Adrenal gland (tissue), 12 donors: Measurements from ENCODE around the gene GGA2. TPM values are rescaled to one million over a fixed set of nuclear protein-coding genes. Genes with fewer than 3 reads are reported as not detected.

Experiments used
- DNase-seq, 7 donors: peaks; one replicate each; pipeline ENCODE4 v3.0.0-alpha.2; 2019 to 2020
- H3K27ac ChIP-seq, 5 donors: fragments of 200-600 bp; sonication (generic) in 4 of 5; 1 replicate in 3 of 5; 2 replicates in 2 of 5; pipeline versions ENCODE4 v1.5.1 to v1.8.0; 2016 to 2020; ENCODE audit warnings: mild to moderate bottlenecking in 1 of 5
- H3K27me3 ChIP-seq: fragments of 200-600 bp; 2 replicates; pipeline ENCODE4 v1.8.0; 2021
- H3K36me3 ChIP-seq, 2 donors: fragments of 200-600 bp; replicated peaks in 1 of 2; 1 replicate in 1 of 2; 2 replicates in 1 of 2; pipeline versions ENCODE4 v1.5.1 to v1.8.0; 2018 to 2022
- H3K4me1 ChIP-seq, 2 donors: fragments of 200-600 bp; replicated peaks in 1 of 2; 1 replicate in 1 of 2; 2 replicates in 1 of 2; pipeline versions ENCODE4 v1.5.1 to v1.8.0; 2018 to 2021
- H3K4me3 ChIP-seq, 4 donors: fragments of 200-600 bp; sonication (generic) in 3 of 4; one replicate each; pipeline ENCODE4 v1.5.1; 2016 to 2018
- H3K9me3 ChIP-seq, 3 donors: fragments of 200-600 bp; sonication (generic) in 1 of 3; replicated peaks in 1 of 3; 1 replicate in 2 of 3; 2 replicates in 1 of 3; pipeline versions ENCODE4 v1.5.1 to v1.8.0; 2016 to 2021
- POLR2A ChIP-seq, 2 donors: fragments of 450-650 bp; IDR thresholded peaks; one replicate each; pipeline ENCODE4 v1.6.1; 2017; ENCODE audit warnings: antibody characterized with exemption in 2 of 2, mild to moderate bottlenecking in 2 of 2, moderate library complexity in 1 of 2
- WGBS, 4 donors: extraction: QIAGEN DNeasy Blood & Tissue Kit in 2 of 4; methylation state at CpG; one replicate each; pipeline versions ENCODE4 v1.1.5 to v1.1.7; 2013 to 2017; 5-methylcytosine and 5-hydroxymethylcytosine counted together
- intact Hi-C, 2 donors: fragments of 100-400 bp; cut with DNase I; formaldehyde crosslinking; loops; one replicate each; pipeline versions ENCODE4 v1.14.1 to v1.15.0; 2022 to 2023
- polyA plus RNA-seq, 3 donors: library from polyadenylated mRNA; stranded (reverse); fragments of 200-250 nt in 2 of 3; fragments of 350-450 nt in 1 of 3; fragmentation: Illumina TruSeq in 1 of 3; extraction: RNeasy Lipid Tissue Mini Kit (QIAGEN cat#74804) in 1 of 3; gene quantifications; one replicate each; pipeline ENCODE4 v1.2.3, GENCODE V29; 2013 to 2014
- total RNA-seq, 9 donors: library from RNA; depleted of rRNA in 4 of 9; stranded (reverse); fragments of >200 nt in 4 of 9; fragments of 120-200 nt in 1 of 9; fragmentation: NEBNext Ultra II Directional in 1 of 9; extraction: Animal tissue kit (Norgen Biotek cat#: 25700) in 1 of 9; gene quantifications; one replicate each; pipeline versions ENCODE4 v1.1.0 to v1.2.4, GENCODE V29; 2013 to 2023
- TF ChIP-seq, protein P1 (sequence below), 6 experiments: fragments of 450-650 bp in 4 of 6; fragments of 200-600 bp in 2 of 6; sonication (generic) in 1 of 6; IDR thresholded peaks; 1 replicate in 5 of 6; 2 replicates in 1 of 6; pipeline versions ENCODE4 v1.5.1 to v1.8.0; 2016 to 2021; ENCODE audit warnings: antibody characterized with exemption in 6 of 6, mild to moderate bottlenecking in 2 of 6, moderate library complexity in 1 of 6
- donor health status: healthy with polysubstance abuse.
- donor health status: Bipolar disorder and iron deficiency.
- donor health status: DM: yes; HTN: yes; CAD: no.
- donor health status: DM: no; HTN: no; CAD: no.
- donor health status: DM: no; HTN: no; CAD: no.
- donor health status: DM: yes; HTN: yes; CAD: no.

Gene GGA2
- total and polyA plus RNA-seq, 12 donors, result 37.7 to 143 (median 116) TPM

GRCh38 chr16:23535901-23536300 is 25.6 kb upstream of the GGA2 start:
- Histone ChIP-seq H3K4me3 (no peak overlapping the region), H3K4me1 (peaks cover 6 to 10% of the 10 kb centered on the region in 2 donors), H3K27me3 (no peaks in the 10 kb centered on the region), H3K36me3 (peaks cover 0 to 57% of the 10 kb centered on the region in 2 donors), H3K27ac (no peak overlapping the region), H3K9me3 (no peaks in the 10 kb centered on the region)
- DNase-seq, result no peak
- no peak for TF ChIP-seq POLR2A (IDR thresholded peaks at IDR 0.05)
- TF ChIP-seq, protein P1, sequence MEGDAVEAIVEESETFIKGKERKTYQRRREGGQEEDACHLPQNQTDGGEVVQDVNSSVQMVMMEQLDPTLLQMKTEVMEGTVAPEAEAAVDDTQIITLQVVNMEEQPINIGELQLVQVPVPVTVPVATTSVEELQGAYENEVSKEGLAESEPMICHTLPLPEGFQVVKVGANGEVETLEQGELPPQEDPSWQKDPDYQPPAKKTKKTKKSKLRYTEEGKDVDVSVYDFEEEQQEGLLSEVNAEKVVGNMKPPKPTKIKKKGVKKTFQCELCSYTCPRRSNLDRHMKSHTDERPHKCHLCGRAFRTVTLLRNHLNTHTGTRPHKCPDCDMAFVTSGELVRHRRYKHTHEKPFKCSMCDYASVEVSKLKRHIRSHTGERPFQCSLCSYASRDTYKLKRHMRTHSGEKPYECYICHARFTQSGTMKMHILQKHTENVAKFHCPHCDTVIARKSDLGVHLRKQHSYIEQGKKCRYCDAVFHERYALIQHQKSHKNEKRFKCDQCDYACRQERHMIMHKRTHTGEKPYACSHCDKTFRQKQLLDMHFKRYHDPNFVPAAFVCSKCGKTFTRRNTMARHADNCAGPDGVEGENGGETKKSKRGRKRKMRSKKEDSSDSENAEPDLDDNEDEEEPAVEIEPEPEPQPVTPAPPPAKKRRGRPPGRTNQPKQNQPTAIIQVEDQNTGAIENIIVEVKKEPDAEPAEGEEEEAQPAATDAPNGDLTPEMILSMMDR (IDR thresholded peaks at IDR 0.05), result no peak
- intact Hi-C loops, result no loop called here
- WGBS, 4 donors, result 70 to 86% (median 81%) methylated on average over 2 of the region's 2 CpGs

DNA sequence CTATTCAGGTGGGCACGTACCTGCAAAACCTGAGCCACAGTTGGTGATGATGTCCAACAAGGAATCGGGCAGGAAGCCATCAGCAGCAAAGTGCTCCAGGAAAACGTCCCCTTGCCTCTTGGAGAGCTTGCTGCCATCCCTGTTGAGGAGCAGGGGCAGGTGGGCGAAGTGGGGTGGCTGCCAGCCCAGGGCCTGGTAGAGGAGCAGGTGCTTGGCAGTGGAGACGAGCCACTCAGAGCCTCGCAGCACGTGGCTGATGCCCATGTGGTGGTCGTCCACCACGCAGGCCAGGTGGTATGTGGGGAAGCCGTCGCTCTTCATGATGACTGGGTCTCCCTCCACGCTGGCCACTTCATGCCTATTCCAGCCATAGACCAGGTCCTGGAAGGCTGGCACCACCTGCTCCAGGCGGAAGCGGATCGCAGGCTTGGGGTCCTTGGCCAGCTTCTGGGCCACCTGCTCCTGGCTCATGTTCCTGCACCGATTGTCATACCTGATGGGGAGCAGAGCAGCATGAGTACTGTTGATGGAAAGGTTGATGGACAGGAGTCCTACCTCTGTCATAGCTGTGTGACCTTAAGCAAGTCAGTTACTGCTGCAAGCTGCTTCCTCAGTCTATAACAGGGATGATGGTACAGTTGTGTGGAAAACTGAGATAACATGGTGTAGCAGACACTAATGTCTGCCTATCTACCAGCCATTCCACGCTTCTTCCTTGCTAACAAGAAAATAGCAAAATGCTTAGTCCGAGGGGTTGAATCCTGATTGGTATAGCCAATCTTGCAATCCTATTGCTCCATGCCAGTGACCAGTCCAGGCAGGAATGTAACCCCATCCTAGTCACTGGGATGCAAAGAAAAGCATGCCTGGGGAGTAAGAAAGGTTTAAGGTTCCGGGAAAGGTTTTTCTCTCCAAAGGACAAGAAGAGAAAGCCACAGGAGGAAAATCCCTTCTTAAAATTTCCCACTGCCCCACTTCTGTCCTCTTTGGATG is 24.9 kb upstream of the GGA2 start:
- intact Hi-C loops, result no loop called here
- Histone ChIP-seq H3K4me1 (peaks cover 6 to 10% of the 10 kb centered on the region in 2 donors), H3K27ac (no peak overlapping the region), H3K4me3 (no peak overlapping the region), H3K36me3 (peaks cover 0 to 50% of the 10 kb centered on the region in 2 donors), H3K9me3 (no peaks in the 10 kb centered on the region), H3K27me3 (no peaks in the 10 kb centered on the region)
- no peak for TF ChIP-seq POLR2A (IDR thresholded peaks at IDR 0.05)
- TF ChIP-seq, protein P1 (IDR thresholded peaks at IDR 0.05), result no peak
- 93 to 98% (median 96%) methylated on average over 8 to 19 of the region's 19 CpGs for WGBS, 4 donors
- no peak for DNase-seq

- 85 to 100% (median 100%) methylated on average over 1 of the region's 1 CpG for WGBS, 4 donors
- Histone ChIP-seq H3K36me3 (peaks cover 0 to 64% of the 10 kb centered on the region in 2 donors), H3K4me1 (no peaks in the 10 kb centered on the region), H3K4me3 (no peak overlapping the region), H3K9me3 (no peaks in the 10 kb centered on the region), H3K27me3 (no peaks in the 10 kb centered on the region), H3K27ac (no peak overlapping the region)
- DNase-seq, result no peak
- intact Hi-C loops, result no loop called here
- no peak for TF ChIP-seq POLR2A (IDR thresholded peaks at IDR 0.05)
- TF ChIP-seq, protein P1 (IDR thresholded peaks at IDR 0.05), result no peak
Measured at GRCh38 chr16:23532448-23532847, 22.2 kb upstream of the GGA2 start.

DNA sequence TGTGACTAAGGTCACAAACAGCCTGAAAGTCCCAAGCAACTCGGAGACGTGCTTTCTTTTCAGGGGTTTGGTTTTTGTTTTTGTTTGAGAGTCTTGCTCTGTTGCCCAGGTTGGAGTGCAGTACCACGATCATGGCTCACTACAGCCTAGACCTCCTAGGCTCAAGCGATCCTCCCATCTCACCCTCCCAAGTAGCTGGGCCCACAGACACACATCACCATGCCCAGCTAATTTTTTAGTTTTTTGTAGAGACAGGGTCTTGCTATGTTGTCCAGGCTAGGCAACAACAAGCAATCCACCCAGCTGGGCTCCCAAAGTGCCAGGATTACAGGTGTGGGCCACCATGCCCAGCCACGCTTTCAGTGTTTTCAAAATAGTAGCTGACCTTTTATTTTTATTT is 19.8 kb upstream of the GGA2 start:
- intact Hi-C loops, result no loop called here

More for the DNA sequence above, 19.8 kb upstream of the GGA2 start:
- Histone ChIP-seq H3K4me3 (no peak overlapping the region), H3K27me3 (no peaks in the 10 kb centered on the region), H3K9me3 (no peaks in the 10 kb centered on the region), H3K4me1 (no peaks in the 10 kb centered on the region), H3K36me3 (peaks cover 0 to 58% of the 10 kb centered on the region in 2 donors), H3K27ac (no peak overlapping the region)
- 91 to 97% (median 94%) methylated on average over 5 of the region's 5 CpGs for WGBS, 4 donors
- no peak for TF ChIP-seq POLR2A (IDR thresholded peaks at IDR 0.05)
- TF ChIP-seq, protein P1 (IDR thresholded peaks at IDR 0.05), result no peak
- no peak for DNase-seq
